Psoas muscle (tissue), 8 donors: ENCODE results near the gene NUP153. TPM values are rescaled to one million over a fixed set of nuclear protein-coding genes. Genes with fewer than 3 reads are reported as not detected.

Source experiments
- ATAC-seq, 4 donors: fragments of 200-7000 bp; cut with Tn5 transposase; one replicate each; pipeline ENCODE4 v1.9.1; 2020; ENCODE audit warnings: moderate library complexity in 3 of 4, mild to moderate bottlenecking in 2 of 4
- DNase-seq, 2 donors: peaks; one replicate each; pipeline ENCODE4 v3.0.0-alpha.2; 2020
- H3K27ac ChIP-seq: fragments of 200-600 bp; one replicate; pipeline ENCODE4 v1.8.0; 2022
- H3K27me3 ChIP-seq, 3 donors: fragments of 200-600 bp in 1 of 3; one replicate each; pipeline versions ENCODE4 v1.6.1 to v1.8.0; 2013 to 2022; ENCODE audit warnings: low read length in 2 of 3, mild to moderate bottlenecking in 2 of 3, moderate library complexity in 1 of 3; ENCODE audit not compliant: insufficient read depth in 3 of 3
- H3K36me3 ChIP-seq, 2 donors: fragments of 200-600 bp in 1 of 2; one replicate each; pipeline versions ENCODE4 v1.6.1 to v1.8.0; 2013 to 2022; ENCODE audit warnings: low read depth in 1 of 2, mild to moderate bottlenecking in 1 of 2, moderate library complexity in 1 of 2; ENCODE audit not compliant: insufficient read depth in 1 of 2
- H3K4me1 ChIP-seq: fragments of 200-600 bp; one replicate; pipeline ENCODE4 v1.8.0; 2022
- H3K4me3 ChIP-seq: fragments of 200-600 bp; one replicate; pipeline ENCODE4 v1.8.0; 2022; ENCODE audit warnings: mild to moderate bottlenecking
- H3K9me3 ChIP-seq: fragments of 200-600 bp; one replicate; pipeline ENCODE4 v1.8.0; 2022
- CTCF ChIP-seq: fragments of 200-600 bp; IDR thresholded peaks from one replicate; pipeline ENCODE4 v1.8.0; 2022; ENCODE audit warnings: antibody characterized with exemption
- WGBS, 3 donors: extraction: QIAGEN DNeasy Blood & Tissue Kit; methylation state at CpG; one replicate each; pipeline versions ENCODE4 v1.1.6 to v1.1.7; 2013; 5-methylcytosine and 5-hydroxymethylcytosine counted together
- intact Hi-C, 2 donors: fragments of 100-400 bp; cut with DNase I; formaldehyde crosslinking; loops; one replicate each; pipeline versions ENCODE4 v1.11.0 to v1.14.2; 2022
- polyA plus RNA-seq, 3 donors: library from polyadenylated mRNA; stranded (reverse); fragments of 200-250 nt; gene quantifications; one replicate each; pipeline ENCODE4 v1.2.3, GENCODE V29; 2013
- total RNA-seq, 4 donors: library from RNA; stranded (reverse); fragmentation: NEBNext Ultra II Directional in 2 of 4; extraction: Animal tissue kit (Norgen Biotek cat#: 25700) in 2 of 4; gene quantifications; one replicate each; pipeline versions ENCODE4 v1.2.1 to v1.2.4, GENCODE V29; 2021 to 2023
- donor health status: healthy with polysubstance abuse.
- donor health status: DM: no; HTN: no; CAD: no; lungs with moderate emphysema.
- donor health status: Bipolar disorder and iron deficiency.
- donor health status: healthy.
- donor health status: DM: yes; HTN: yes; CAD: no.
- donor health status: DM: no; HTN: no; CAD: no.
- donor health status: DM: no; HTN: no; CAD: no.
- donor health status: DM: yes; HTN: yes; CAD: no.

Gene NUP153
- total and polyA plus RNA-seq, 7 donors, result 12.4 to 62.1 (median 32.7) TPM

- H3K4me3 ChIP-seq, result no peak overlapping the region
- peaks cover 6 to 83% of the 10 kb centered on the region in 2 donors for H3K36me3 ChIP-seq
- 67 to 73% (median 69%) methylated on average over 2 of the region's 2 CpGs for WGBS, 3 donors
- ATAC-seq (no peak), DNase-seq (no peak)
- H3K27me3 ChIP-seq, result no peaks in the 10 kb centered on the region
- no peaks in the 10 kb centered on the region for H3K9me3 ChIP-seq
- TF ChIP-seq CTCF, result no peak
- H3K27ac ChIP-seq, result no peak overlapping the region
- H3K4me1 ChIP-seq, result no peaks in the 10 kb centered on the region
- intact Hi-C loops, result loop anchor here in 1 of 2 donors (5.0 kb wide), 1 partner anchor 41 kb away; no protein-coding TSS in a partner anchor
These were observed 85.7 kb downstream of the NUP153 start for GRCh38 chr6:17621003-17621402.

GRCh38 chr6:17615794-17616193 is 90.9 kb downstream of the NUP153 start:
- intact Hi-C loops, result no loop called here
- H3K4me1 ChIP-seq, result no peaks in the 10 kb centered on the region
- 79 to 86% (median 81%) methylated on average over 4 of the region's 4 CpGs for WGBS, 3 donors
- no peaks in the 10 kb centered on the region for H3K9me3 ChIP-seq
- H3K27ac ChIP-seq, result no peak overlapping the region
- peaks cover 2 to 59% of the 10 kb centered on the region in 2 donors for H3K36me3 ChIP-seq
- no peak for ATAC-seq
- no peak for TF ChIP-seq CTCF
- H3K27me3 ChIP-seq, result no peaks in the 10 kb centered on the region
- no peak for DNase-seq
- H3K4me3 ChIP-seq, result no peak overlapping the region

- TF ChIP-seq CTCF, result no peak
- intact Hi-C loops, result no loop called here
- no peak overlapping the region for H3K27ac ChIP-seq
- H3K4me1 ChIP-seq, result no peaks in the 10 kb centered on the region
- H3K9me3 ChIP-seq, result no peaks in the 10 kb centered on the region
- 80 to 87% (median 83%) methylated on average over 4 of the region's 4 CpGs for WGBS, 3 donors
- DNase-seq, result no peak
- ATAC-seq, result no peak
- peaks cover 2 to 72% of the 10 kb centered on the region in 2 donors for H3K36me3 ChIP-seq
- H3K27me3 ChIP-seq, result no peaks in the 10 kb centered on the region
- H3K4me3 ChIP-seq, result no peak overlapping the region
These were observed 94.7 kb downstream of the NUP153 start for GRCh38 chr6:17612048-17612447.

- Histone ChIP-seq H3K27me3 (no peaks in the 10 kb centered on the region), H3K9me3 (no peaks in the 10 kb centered on the region), H3K36me3 (peaks cover 0 to 72% of the 10 kb centered on the region in 2 donors), H3K4me1 (no peaks in the 10 kb centered on the region), H3K27ac (no peak overlapping the region), H3K4me3 (no peak overlapping the region)
- no peak for ATAC-seq
- DNase-seq, result no peak
- no peak for TF ChIP-seq CTCF
- 77 to 86% (median 78%) methylated on average over 3 of the region's 3 CpGs for WGBS, 3 donors
- intact Hi-C loops, result no loop called here
These were observed 95.9 kb downstream of the NUP153 start for GRCh38 chr6:17610835-17611234.

GRCh38 chr6:17606606-17607005 is 100.1 kb downstream of the NUP153 start:
- H3K36me3 ChIP-seq, result peaks cover 0 to 78% of the 10 kb centered on the region in 2 donors
- intact Hi-C loops, result no loop called here
- ATAC-seq, result no peak

More at GRCh38 chr6:17606606-17607005, 100.1 kb downstream of the NUP153 start:
- no peaks in the 10 kb centered on the region for H3K9me3 ChIP-seq
- TF ChIP-seq CTCF, result no peak
- H3K4me1 ChIP-seq, result peaks cover 9% of the 10 kb centered on the region
- no peak overlapping the region for H3K27ac ChIP-seq
- no peak overlapping the region for H3K4me3 ChIP-seq
- WGBS, 3 donors, result 93 to 96% (median 96%) methylated on average over 4 of the region's 4 CpGs
- no peak for DNase-seq
- H3K27me3 ChIP-seq, result no peaks in the 10 kb centered on the region
